HEK293 (cell line): ENCODE data around the gene GDF7.

Source experiments
- CTCF ChIA-PET: fragments of 350-600 bp; formaldehyde crosslinking; extraction: SDS; loops from one replicate; lab custom pipeline; 2021; ENCODE audit warnings: antibody characterized with exemption; lab: Yijun Ruan, JAX
- POLR2A ChIA-PET: fragments of 300-600 bp; formaldehyde crosslinking; extraction: SDS; loops from one replicate; lab custom pipeline; 2020; ENCODE audit warnings: antibody characterized with exemption, inconsistent platforms; lab: Yijun Ruan, JAX
- H3K27ac ChIP-seq: fragments of 200-500 bp; sonication (Bioruptor generic); 2 replicates; pipeline ENCODE4 v1.5.1; 2014; ENCODE audit warnings: low read depth, low read length, control low read depth, inconsistent platforms; ENCODE audit errors: extremely low read depth
- H3K36me3 ChIP-seq, 2 experiments: fragments of 200-500 bp in 1 of 2; sonication (Bioruptor generic) in 1 of 2; 1 replicate in 1 of 2; 2 replicates in 1 of 2; pipeline ENCODE4 v1.5.1; 2014 to 2017; ENCODE audit warnings: inconsistent platforms in 2 of 2, low read length in 2 of 2; ENCODE audit not compliant: control insufficient read depth in 2 of 2, insufficient read depth in 1 of 2
- H3K4me1 ChIP-seq: fragments of 200-500 bp; sonication (Bioruptor generic); 2 replicates; pipeline ENCODE4 v1.5.1; 2014; ENCODE audit warnings: mild to moderate bottlenecking, low read length, inconsistent platforms; ENCODE audit not compliant: control insufficient read depth, insufficient read depth
- H3K4me3 ChIP-seq: 2 replicates; pipeline ENCODE4 v1.5.1; 2011; ENCODE audit warnings: low read depth, mild to moderate bottlenecking, control low read depth, low read length, moderate library complexity
- H3K9me3 ChIP-seq: fragments of 200-500 bp; sonication (Bioruptor generic); 2 replicates; pipeline ENCODE4 v1.5.1; 2014; ENCODE audit warnings: low read depth, low read length, inconsistent platforms; ENCODE audit not compliant: control insufficient read depth, insufficient read depth
- BCL6B ChIP-seq: fragments of 450-650 bp; formaldehyde crosslinking; IDR thresholded peaks from 2 replicates; pipeline ENCODE4 v1.5.1; 2017; ENCODE audit warnings: missing biosample characterization, missing genetic modification characterization
- CTCF ChIP-seq: fragments of 450-650 bp; formaldehyde crosslinking; IDR thresholded peaks from 2 replicates; pipeline ENCODE4 v1.5.1; 2016; ENCODE audit warnings: missing biosample characterization, missing genetic modification characterization
- EGR2 ChIP-seq: fragments of 450-650 bp; formaldehyde crosslinking; IDR thresholded peaks from 2 replicates; pipeline ENCODE4 v1.5.1; 2016; ENCODE audit warnings: low read depth, missing biosample characterization, missing genetic modification characterization
- GLIS2 ChIP-seq: fragments of 450-650 bp; formaldehyde crosslinking; IDR thresholded peaks from 2 replicates; pipeline ENCODE4 v1.5.1; 2016; ENCODE audit warnings: missing biosample characterization, missing genetic modification characterization
- HIC1 ChIP-seq: fragments of 450-650 bp; formaldehyde crosslinking; IDR thresholded peaks from 2 replicates; pipeline ENCODE4 v1.5.1; 2016; ENCODE audit warnings: missing biosample characterization, missing genetic modification characterization
- INSM2 ChIP-seq: fragments of 450-650 bp; formaldehyde crosslinking; IDR thresholded peaks from 2 replicates; pipeline ENCODE4 v1.5.1; 2016; ENCODE audit warnings: missing biosample characterization, missing genetic modification characterization
- KLF1 ChIP-seq: fragments of 450-650 bp; formaldehyde crosslinking; IDR thresholded peaks from 2 replicates; pipeline ENCODE4 v1.5.1; 2016; ENCODE audit warnings: missing biosample characterization, missing genetic modification characterization
- KLF9 ChIP-seq: fragments of 450-650 bp; formaldehyde crosslinking; IDR thresholded peaks from 2 replicates; pipeline ENCODE4 v1.5.1; 2016; ENCODE audit warnings: missing biosample characterization, missing genetic modification characterization, low read depth
- MZF1 ChIP-seq: fragments of 450-650 bp; formaldehyde crosslinking; IDR thresholded peaks from 2 replicates; pipeline ENCODE4 v1.5.1; 2017; ENCODE audit warnings: missing biosample characterization, missing genetic modification characterization, borderline replicate concordance
- SP2 ChIP-seq: fragments of 450-650 bp; formaldehyde crosslinking; IDR thresholded peaks from 2 replicates; pipeline ENCODE4 v1.5.1; 2016; ENCODE audit warnings: missing biosample characterization, missing genetic modification characterization
- SP3 ChIP-seq: fragments of 450-650 bp; formaldehyde crosslinking; IDR thresholded peaks from 2 replicates; pipeline ENCODE4 v1.5.1; 2016; ENCODE audit warnings: missing biosample characterization, missing genetic modification characterization
- TCF7L2 ChIP-seq: IDR thresholded peaks from 2 replicates; pipeline ENCODE4 v1.6.1; 2011; ENCODE audit warnings: low read depth, mild to moderate bottlenecking, inconsistent platforms, low read length, moderate library complexity, borderline replicate concordance
- ZBTB20 ChIP-seq: fragments of 450-650 bp; formaldehyde crosslinking; IDR thresholded peaks from 2 replicates; pipeline ENCODE4 v1.5.1; 2016; ENCODE audit warnings: missing biosample characterization, missing genetic modification characterization
- ZBTB44 ChIP-seq: fragments of 450-650 bp; IDR thresholded peaks from 2 replicates; pipeline ENCODE4 v1.5.1; 2018; ENCODE audit warnings: missing biosample characterization, mild to moderate bottlenecking, missing genetic modification characterization
- ZFHX2 ChIP-seq: fragments of 450-650 bp; formaldehyde crosslinking; conservative IDR thresholded peaks from 2 replicates; pipeline ENCODE4 v1.5.1; 2016; ENCODE audit warnings: missing biosample characterization, missing genetic modification characterization
- ZFP69B ChIP-seq: fragments of 450-650 bp; formaldehyde crosslinking; IDR thresholded peaks from 2 replicates; pipeline ENCODE4 v1.5.1; 2016; ENCODE audit warnings: missing biosample characterization, missing genetic modification characterization
- ZIC2 ChIP-seq: fragments of 450-650 bp; formaldehyde crosslinking; IDR thresholded peaks from 2 replicates; pipeline ENCODE4 v1.5.1; 2016; ENCODE audit warnings: missing biosample characterization, missing genetic modification characterization
- ZNF121 ChIP-seq: fragments of 450-650 bp; formaldehyde crosslinking; IDR thresholded peaks from 2 replicates; pipeline ENCODE4 v1.5.1; 2016; ENCODE audit warnings: missing biosample characterization, missing genetic modification characterization
- ZNF175 ChIP-seq: fragments of 450-650 bp; formaldehyde crosslinking; IDR thresholded peaks from 2 replicates; pipeline ENCODE4 v1.5.1; 2016; ENCODE audit warnings: missing biosample characterization, missing genetic modification characterization
- ZNF223 ChIP-seq: fragments of 450-650 bp; formaldehyde crosslinking; IDR thresholded peaks from 2 replicates; pipeline ENCODE4 v1.5.1; 2016; ENCODE audit warnings: missing biosample characterization, missing genetic modification characterization
- ZNF473 ChIP-seq: fragments of 450-650 bp; formaldehyde crosslinking; IDR thresholded peaks from 2 replicates; pipeline ENCODE4 v1.5.1; 2017; ENCODE audit warnings: missing biosample characterization, missing genetic modification characterization
- ZNF544 ChIP-seq: fragments of 450-650 bp; formaldehyde crosslinking; IDR thresholded peaks from 2 replicates; pipeline ENCODE4 v1.5.0; 2017; ENCODE audit warnings: missing biosample characterization, missing genetic modification characterization
- ZNF624 ChIP-seq: fragments of 450-650 bp; formaldehyde crosslinking; IDR thresholded peaks from 2 replicates; pipeline ENCODE4 v1.5.1; 2017; ENCODE audit warnings: missing biosample characterization, missing genetic modification characterization
- ZNF626 ChIP-seq: fragments of 450-650 bp; sonication (Bioruptor Pico); formaldehyde crosslinking; IDR thresholded peaks from 2 replicates; pipeline ENCODE4 v1.5.1; 2018; ENCODE audit warnings: missing biosample characterization, missing genetic modification characterization, inconsistent platforms
- ZNF701 ChIP-seq: fragments of 450-650 bp; formaldehyde crosslinking; IDR thresholded peaks from 2 replicates; pipeline ENCODE4 v1.5.1; 2016; ENCODE audit warnings: missing biosample characterization, missing genetic modification characterization

The GDF7 gene

GRCh38 chr2:20666304-20667150 is at the start of gene GDF7 (continued):
- TF ChIP-seq ZBTB44 (tag by site-specific recombination) (no peak), SP3 (tag by site-specific recombination) (peak; percentile 80), CTCF (tag by site-specific recombination) (peak; percentile 67), BCL6B (no peak), HIC1 (tag by site-specific recombination) (no peak), ZFHX2 (peak; percentile 85), TCF7L2 (no peak), ZNF121 (tag by site-specific recombination) (no peak), ZNF175 (tag by site-specific recombination) (no peak), KLF1 (tag by site-specific recombination) (peak; percentile 59), SP2 (tag by site-specific recombination) (peak; percentile 77), EGR2 (tag by site-specific recombination) (peak; percentile 59), GLIS2 (peak; percentile 78), ZNF473 (tag by site-specific recombination) (no peak), ZBTB20 (tag by site-specific recombination) (peak; percentile 51; the same call in 1 of the 2 replicates), KLF9 (peak; percentile 60), ZFP69B (tag by site-specific recombination) (no peak)

- POLR2A ChIA-PET: interaction anchor here (0.5 to 11.0 kb wide), 5 partner anchors 16 to 173 kb away, joined by 3 to 150 read pairs (median 4); partner anchors contain the start of gene RHOB
- H3K4me1 ChIP-seq: peaks cover 7% of the 10 kb centered on the region; the same call in 1 of the 2 replicates
- H3K36me3 ChIP-seq: peaks cover 0 to 36% of the 10 kb centered on the region in 2 experiments; a peak in 1 of 3 replicates
- H3K27ac ChIP-seq: no peak overlapping the region; the same call in 1 of the 2 replicates
- H3K9me3 ChIP-seq: no peaks in the 10 kb centered on the region
- CTCF ChIA-PET: interaction anchor here (0.6 to 3.7 kb wide), 8 partner anchors 13 to 226 kb away, joined by 3 to 19 read pairs (median 4); partner anchors contain the start of gene HS1BP3
- H3K4me3 ChIP-seq: no peak overlapping the region
- TF ChIP-seq MZF1 (no peak), ZNF626 (tag by site-specific recombination) (no peak), ZNF701 (tag by site-specific recombination) (no peak), CTCF (tag by site-specific recombination) (0 out of 2 replicates have a peak, but pooled peaks have one; percentile 27), ZNF624 (tag by site-specific recombination) (no peak), ZFHX2 (no peak), INSM2 (tag by site-specific recombination) (no peak), ZNF223 (tag by site-specific recombination) (peak; percentile 46; the same call in 1 of the 2 replicates), ZIC2 (tag by site-specific recombination) (peak; percentile 46; the same call in 1 of the 2 replicates), ZNF544 (tag by site-specific recombination) (no peak)
Observed at GRCh38 chr2:20617892-20618467, 49.0 kb upstream of the GDF7 start.
